Hepatocyte (in vitro differentiated cells): Measurements from ENCODE around the gene LHPP. TPM values are rescaled to one million over a fixed set of nuclear protein-coding genes. Genes with fewer than 3 reads are reported as not detected.

ENCODE experiments used
- DNase-seq: peaks from one replicate; pipeline ENCODE4 v3.0.0-alpha.2; 2016; ENCODE audit warnings: low spot score
- H2AFZ ChIP-seq: fragments of 200-600 bp; sonication (generic); 2 replicates; pipeline ENCODE4 v1.6.0; 2016; ENCODE audit warnings: antibody characterized with exemption, mild to moderate bottlenecking
- H3K27ac ChIP-seq: fragments of 200-600 bp; sonication (generic); 2 replicates; pipeline ENCODE4 v1.5.1; 2016; ENCODE audit warnings: mild to moderate bottlenecking
- H3K27me3 ChIP-seq: fragments of 200-600 bp; sonication (generic); 2 replicates; pipeline ENCODE4 v1.6.1; 2016
- H3K36me3 ChIP-seq: fragments of 200-600 bp; sonication (generic); replicated peaks from 2 replicates; pipeline ENCODE4 v1.5.1; 2016; ENCODE audit warnings: low read depth; ENCODE audit not compliant: insufficient read depth
- H3K4me1 ChIP-seq: fragments of 200-600 bp; sonication (generic); 2 replicates; pipeline ENCODE4 v1.5.1; 2016; ENCODE audit warnings: mild to moderate bottlenecking, moderate library complexity; ENCODE audit not compliant: insufficient read depth
- H3K4me2 ChIP-seq: fragments of 200-600 bp; sonication (generic); 2 replicates; pipeline ENCODE4 v1.6.0; 2016
- H3K4me3 ChIP-seq: fragments of 200-600 bp; sonication (generic); 2 replicates; pipeline ENCODE4 v1.5.1; 2016; ENCODE audit warnings: mild to moderate bottlenecking
- H3K79me2 ChIP-seq: fragments of 200-600 bp; sonication (generic); 2 replicates; pipeline ENCODE4 v1.6.0; 2017; ENCODE audit warnings: mild to moderate bottlenecking
- H3K9me2 ChIP-seq: fragments of 200-600 bp; sonication (generic); replicated peaks from 2 replicates; pipeline ENCODE4 v1.6.0; 2017; ENCODE audit warnings: mild to moderate bottlenecking; ENCODE audit not compliant: insufficient read depth
- H3K9me3 ChIP-seq: fragments of 200-600 bp; sonication (generic); 2 replicates; pipeline ENCODE4 v1.5.1; 2016; ENCODE audit warnings: low read depth, mild to moderate bottlenecking
- H4K20me1 ChIP-seq: fragments of 200-600 bp; sonication (generic); 2 replicates; pipeline ENCODE4 v1.6.0; 2016; ENCODE audit warnings: mild to moderate bottlenecking; ENCODE audit not compliant: insufficient read depth, poor library complexity, severe bottlenecking
- CTCF ChIP-seq: fragments of 200-600 bp; sonication (generic); IDR thresholded peaks from 2 replicates; pipeline ENCODE4 v1.5.1; 2016; ENCODE audit warnings: antibody characterized with exemption, mild to moderate bottlenecking; ENCODE audit not compliant: poor library complexity
- EZH2 ChIP-seq: fragments of 200-600 bp; sonication (generic); IDR thresholded peaks from 2 replicates; pipeline ENCODE4 v1.6.1; 2016; ENCODE audit warnings: antibody characterized with exemption, mild to moderate bottlenecking, borderline replicate concordance
- EZH2phosphoT487 ChIP-seq: fragments of 200-600 bp; sonication (generic); IDR thresholded peaks from one replicate; pipeline ENCODE4 v1.6.1; 2018; ENCODE audit warnings: antibody characterized with exemption, mild to moderate bottlenecking, low read depth, moderate library complexity; ENCODE audit not compliant: unreplicated experiment, severe bottlenecking
- WGBS: methylation state at CpG from one replicate; pipeline ENCODE4 v1.1.6; 2016; ENCODE audit warnings: low lambda C conversion rate; ENCODE audit errors: missing lambda C conversion rate; 5-methylcytosine and 5-hydroxymethylcytosine counted together
- polyA plus RNA-seq: library from polyadenylated mRNA; unstranded; fragments of >200 nt; fragmentation: Nextera tagmentation; extraction: Ambion mirVana; gene quantifications from 2 replicates; pipeline ENCODE4 v1.2.1, GENCODE V29; 2016
- total RNA-seq: library from RNA; depleted of rRNA; stranded (reverse); fragments of >200 nt; gene quantifications from 2 replicates; pipeline ENCODE4 v1.2.3, GENCODE V29; 2014

Gene LHPP
- total and polyA plus RNA-seq, 2 experiments from 2014 or later = 29.4 to 30.3 TPM

- 78% methylated on average over 30 of the region's 30 CpGs for WGBS
- Histone ChIP-seq H3K27me3 (no peaks in the 10 kb centered on the region), H4K20me1 (no peaks in the 10 kb centered on the region), H3K9me2 (no peaks in the 10 kb centered on the region), H3K36me3 (no peaks in the 10 kb centered on the region), H3K27ac (no peak overlapping the region), H3K4me1 (no peaks in the 10 kb centered on the region), H3K4me3 (no peak overlapping the region), H3K79me2 (no peaks in the 10 kb centered on the region), H3K9me3 (no peaks in the 10 kb centered on the region), H2AFZ (no peak overlapping the region), H3K4me2 (no peak overlapping the region)
- no peak for DNase-seq
- TF ChIP-seq EZH2 (no peak), CTCF (peak; percentile 44)
Observed at GRCh38 chr10:124534231-124534798, 72.7 kb downstream of the LHPP start.

- H3K4me3 ChIP-seq = no peak overlapping the region
- H4K20me1 ChIP-seq = no peaks in the 10 kb centered on the region
- H3K27ac ChIP-seq = no peak overlapping the region
- no peaks in the 10 kb centered on the region for H3K27me3 ChIP-seq
- WGBS = 95% methylated on average over 17 of the region's 17 CpGs
- H3K36me3 ChIP-seq = no peaks in the 10 kb centered on the region
- H3K79me2 ChIP-seq = no peaks in the 10 kb centered on the region
- H3K4me1 ChIP-seq = no peaks in the 10 kb centered on the region
- no peak overlapping the region for H2AFZ ChIP-seq
- no peak for TF ChIP-seq EZH2
- no peak for TF ChIP-seq EZH2phosphoT487
- TF ChIP-seq CTCF = no peak
- H3K9me2 ChIP-seq = no peaks in the 10 kb centered on the region
- no peak overlapping the region for H3K4me2 ChIP-seq
- H3K9me3 ChIP-seq = no peaks in the 10 kb centered on the region
- no peak for DNase-seq
Observed at GRCh38 chr10:124534826-124535601, 73.4 kb downstream of the LHPP start.

- H4K20me1 ChIP-seq = no peaks in the 10 kb centered on the region
- no peak overlapping the region for H2AFZ ChIP-seq
- H3K9me2 ChIP-seq = no peaks in the 10 kb centered on the region
- H3K9me3 ChIP-seq = no peaks in the 10 kb centered on the region
- H3K27me3 ChIP-seq = no peaks in the 10 kb centered on the region
- TF ChIP-seq EZH2phosphoT487 (no peak), CTCF (no peak), EZH2 (no peak)
- no peak overlapping the region for H3K27ac ChIP-seq
- H3K4me3 ChIP-seq = no peak overlapping the region
- no peak overlapping the region for H3K4me2 ChIP-seq
- WGBS = 59% methylated on average over 17 of the region's 18 CpGs
- H3K79me2 ChIP-seq = no peaks in the 10 kb centered on the region
- no peaks in the 10 kb centered on the region for H3K4me1 ChIP-seq
- H3K36me3 ChIP-seq = no peaks in the 10 kb centered on the region
- no peak for DNase-seq
Observed at GRCh38 chr10:124535731-124536495, 74.3 kb downstream of the LHPP start.
